ENCODE data around the gene DSE.

The DSE gene

DNA sequence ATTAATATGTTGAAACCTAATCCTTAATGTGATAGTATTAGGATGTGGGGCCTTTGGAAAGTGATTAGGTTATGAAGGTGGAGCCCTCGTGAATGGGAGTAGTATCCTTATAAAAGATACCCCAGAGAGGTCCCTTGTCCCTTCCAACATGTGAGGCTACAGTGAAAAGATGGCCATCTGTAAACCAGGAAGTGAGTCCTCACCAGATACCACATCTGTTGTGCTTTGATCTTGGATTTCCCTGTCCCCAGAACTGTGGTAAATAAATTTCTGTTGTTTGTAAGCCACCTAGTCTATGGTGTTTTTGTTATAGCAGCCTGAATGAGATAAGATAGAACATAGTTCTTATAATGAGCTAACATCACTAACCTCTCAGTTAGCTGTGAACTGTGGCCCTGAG lies 73.8 kb downstream of the DSE start:
- DNase-seq, result no peak
- Histone ChIP-seq H3K36me3 (ENCODE audit: control insufficient read depth in 1 of 2, insufficient read depth in 2 of 2, low read depth in 1 of 2, low read length in 2 of 2) (no peaks in the 10 kb centered on the region), H2BK12ac (ENCODE audit: low read length in 2 of 2) (no peak overlapping the region), H3K14ac (ENCODE audit: low read length in 2 of 2) (no peak overlapping the region), H2AK5ac (ENCODE audit: low read length, severe bottlenecking) (no peak overlapping the region), H2AFZ (ENCODE audit: low read depth, low read length) (no peak overlapping the region), H2BK5ac (ENCODE audit: low read depth, low read length, poor library complexity, severe bottlenecking) (no peak overlapping the region), H2BK15ac (ENCODE audit: low read depth, poor library complexity, severe bottlenecking) (no peak overlapping the region), H3K9ac (ENCODE audit: low read length) (no peak overlapping the region), H3K4me2 (ENCODE audit: low read length, poor library complexity, severe bottlenecking) (no peak overlapping the region), H3K4ac (ENCODE audit: low read depth in 1 of 2, low read length in 2 of 2) (no peak overlapping the region), H4K91ac (ENCODE audit: low read length) (no peak overlapping the region), H3K4me1 (ENCODE audit: control insufficient read depth, insufficient read depth, low read depth, low read length) (peaks cover 5% of the 10 kb centered on the region), H3K4me3 (ENCODE audit: insufficient read depth in 1 of 2, low read depth in 1 of 2, low read length in 2 of 2) (no peak overlapping the region), H3K27me3 (ENCODE audit: control insufficient read depth in 1 of 2, insufficient read depth in 1 of 2, low read length in 2 of 2) (no peaks in the 10 kb centered on the region), H3K23ac (ENCODE audit: low read length in 2 of 2) (no peak overlapping the region), H3K79me1 (replicated peaks; ENCODE audit: low read length, poor library complexity, severe bottlenecking) (peaks cover 8% of the 10 kb centered on the region), H3K18ac (ENCODE audit: low read depth in 1 of 2, low read length in 2 of 2) (no peak overlapping the region), H3K9me3 (ENCODE audit: control insufficient read depth, low read length) (no peaks in the 10 kb centered on the region), H3K27ac (ENCODE audit: low read length, poor library complexity, severe bottlenecking) (no peak overlapping the region), H4K8ac (ENCODE audit: low read length) (no peak overlapping the region), H2BK120ac (ENCODE audit: low read depth, low read length) (no peak overlapping the region)
- WGBS, result 80% methylated on average over 1 of the region's 1 CpG

DNA sequence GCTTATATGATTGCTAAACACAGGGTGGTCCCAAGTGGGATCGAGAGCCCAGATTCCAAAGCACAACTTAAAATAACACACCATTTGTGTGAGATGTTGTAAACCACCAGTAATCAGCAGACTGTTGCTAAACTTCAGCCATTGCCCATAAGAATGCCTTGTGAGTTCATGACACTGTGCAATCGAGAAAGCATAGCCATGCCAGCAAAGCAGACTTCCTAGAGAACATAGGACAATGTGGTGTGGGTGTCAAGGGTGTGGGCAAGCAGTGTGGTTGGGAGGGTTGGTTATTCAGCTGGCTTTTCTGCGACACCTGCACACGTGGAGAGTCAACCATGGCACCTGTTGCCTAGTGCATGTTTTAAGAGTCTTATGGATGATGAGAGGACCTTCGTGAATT lies 74.4 kb downstream of the DSE start:
- Histone ChIP-seq H3K36me3 (ENCODE audit: control insufficient read depth in 1 of 2, insufficient read depth in 2 of 2, low read depth in 1 of 2, low read length in 2 of 2) (no peaks in the 10 kb centered on the region), H3K4me3 (ENCODE audit: insufficient read depth in 1 of 2, low read depth in 1 of 2, low read length in 2 of 2) (no peak overlapping the region), H2BK5ac (ENCODE audit: low read depth, low read length, poor library complexity, severe bottlenecking) (no peak overlapping the region), H4K8ac (ENCODE audit: low read length) (no peak overlapping the region), H3K9me3 (ENCODE audit: control insufficient read depth, low read length) (no peaks in the 10 kb centered on the region), H3K23ac (ENCODE audit: low read length in 2 of 2) (no peak overlapping the region), H4K91ac (ENCODE audit: low read length) (no peak overlapping the region), H3K79me1 (replicated peaks; ENCODE audit: low read length, poor library complexity, severe bottlenecking) (peaks cover 8% of the 10 kb centered on the region), H2AFZ (ENCODE audit: low read depth, low read length) (no peak overlapping the region), H3K27ac (ENCODE audit: low read length, poor library complexity, severe bottlenecking) (no peak overlapping the region), H2BK15ac (ENCODE audit: low read depth, poor library complexity, severe bottlenecking) (no peak overlapping the region), H3K14ac (ENCODE audit: low read length in 2 of 2) (no peak overlapping the region), H3K4me2 (ENCODE audit: low read length, poor library complexity, severe bottlenecking) (no peak overlapping the region), H2BK120ac (ENCODE audit: low read depth, low read length) (no peak overlapping the region), H3K27me3 (ENCODE audit: control insufficient read depth in 1 of 2, insufficient read depth in 1 of 2, low read length in 2 of 2) (no peaks in the 10 kb centered on the region), H2BK12ac (ENCODE audit: low read length in 2 of 2) (no peak overlapping the region), H2AK5ac (ENCODE audit: low read length, severe bottlenecking) (no peak overlapping the region), H3K18ac (ENCODE audit: low read depth in 1 of 2, low read length in 2 of 2) (no peak overlapping the region), H3K4ac (ENCODE audit: low read depth in 1 of 2, low read length in 2 of 2) (peak overlapping the region in 1 of 2 experiments; percentile 75), H3K9ac (ENCODE audit: low read length) (no peak overlapping the region), H3K4me1 (ENCODE audit: control insufficient read depth, insufficient read depth, low read depth, low read length) (peaks cover 5% of the 10 kb centered on the region)
- DNase-seq, result no peak
- 68% methylated on average over 5 of the region's 5 CpGs for WGBS

DNA sequence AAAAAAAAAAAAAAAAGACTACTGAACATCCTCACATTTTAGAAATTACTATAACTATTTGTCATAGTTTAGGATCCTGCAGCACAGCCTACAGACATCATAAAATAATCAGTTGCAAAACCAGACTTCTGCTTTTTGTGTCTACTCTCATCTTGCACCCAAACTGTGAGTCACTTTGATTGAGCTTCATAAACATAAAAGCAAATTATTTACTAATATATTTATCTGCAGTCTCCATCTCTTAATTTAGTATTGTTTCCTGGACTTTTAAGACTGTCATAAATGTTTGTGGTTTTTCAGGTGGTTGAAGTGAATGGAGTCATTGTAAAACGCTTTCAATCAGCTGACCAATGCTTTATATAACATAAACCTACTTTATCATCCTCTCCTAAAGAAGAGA lies 75.7 kb downstream of the DSE start:
- no peak overlapping the region for H2BK12ac ChIP-seq (ENCODE audit: low read length in 2 of 2)
- DNase-seq, result peak; percentile 29
- no peak overlapping the region for H2AFZ ChIP-seq (ENCODE audit: low read depth, low read length)
- H2BK15ac ChIP-seq (ENCODE audit: low read depth, poor library complexity, severe bottlenecking), result no peak overlapping the region
- H2BK120ac ChIP-seq (ENCODE audit: low read depth, low read length), result no peak overlapping the region
- H2BK5ac ChIP-seq (ENCODE audit: low read depth, low read length, poor library complexity, severe bottlenecking), result no peak overlapping the region
- no peaks in the 10 kb centered on the region for H3K9me3 ChIP-seq (ENCODE audit: control insufficient read depth, low read length)
- no peak overlapping the region for H3K23ac ChIP-seq (ENCODE audit: low read length in 2 of 2)
- no peak overlapping the region for H4K8ac ChIP-seq (ENCODE audit: low read length)
- H3K4me1 ChIP-seq (ENCODE audit: control insufficient read depth, insufficient read depth, low read depth, low read length), result peaks cover 8% of the 10 kb centered on the region
- H3K36me3 ChIP-seq (ENCODE audit: control insufficient read depth in 1 of 2, insufficient read depth in 2 of 2, low read depth in 1 of 2, low read length in 2 of 2), result no peaks in the 10 kb centered on the region
- H3K4me2 ChIP-seq (ENCODE audit: low read length, poor library complexity, severe bottlenecking), result no peak overlapping the region
- H3K27me3 ChIP-seq (ENCODE audit: control insufficient read depth in 1 of 2, insufficient read depth in 1 of 2, low read length in 2 of 2), result no peaks in the 10 kb centered on the region
- no peak overlapping the region for H3K9ac ChIP-seq (ENCODE audit: low read length)
- H2AK5ac ChIP-seq (ENCODE audit: low read length, severe bottlenecking), result no peak overlapping the region
- H3K4ac ChIP-seq (ENCODE audit: low read depth in 1 of 2, low read length in 2 of 2), result no peak overlapping the region
- H3K18ac ChIP-seq (ENCODE audit: low read depth in 1 of 2, low read length in 2 of 2), result no peak overlapping the region
- WGBS, result no CpG with 5 or more reads among the region's 1 CpG
- peaks cover 8% of the 10 kb centered on the region for H3K79me1 ChIP-seq (replicated peaks; ENCODE audit: low read length, poor library complexity, severe bottlenecking)
- no peak overlapping the region for H3K4me3 ChIP-seq (ENCODE audit: insufficient read depth in 1 of 2, low read depth in 1 of 2, low read length in 2 of 2)
- H3K14ac ChIP-seq (ENCODE audit: low read length in 2 of 2), result no peak overlapping the region
- H4K91ac ChIP-seq (ENCODE audit: low read length), result no peak overlapping the region
- H3K27ac ChIP-seq (ENCODE audit: low read length, poor library complexity, severe bottlenecking), result peak overlapping the region; percentile 39

DNA sequence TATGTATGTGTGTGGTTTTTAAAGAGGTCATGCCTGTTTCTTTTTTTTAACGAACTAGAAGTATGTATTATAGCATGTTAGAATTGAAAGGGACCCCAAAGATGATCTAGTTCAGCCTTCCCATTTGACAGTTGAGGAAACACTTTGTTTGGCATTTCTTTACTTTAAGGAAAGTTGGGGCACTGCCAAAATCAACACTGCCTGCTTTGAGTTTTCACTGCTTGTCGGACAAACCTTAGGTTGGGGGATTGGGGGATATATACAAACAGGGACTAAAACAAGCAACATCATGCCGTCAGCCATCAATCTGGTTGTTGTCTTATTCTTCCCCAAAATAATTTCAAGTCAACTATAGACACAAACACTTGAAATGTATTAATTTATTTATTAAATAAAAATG lies 76.3 kb downstream of the DSE start:
- Histone ChIP-seq H2AFZ (ENCODE audit: low read depth, low read length) (no peak overlapping the region), H3K18ac (ENCODE audit: low read depth in 1 of 2, low read length in 2 of 2) (peak overlapping the region in 1 of 2 experiments; percentile 37), H2AK5ac (ENCODE audit: low read length, severe bottlenecking) (no peak overlapping the region), H2BK120ac (ENCODE audit: low read depth, low read length) (no peak overlapping the region), H3K4me1 (ENCODE audit: control insufficient read depth, insufficient read depth, low read depth, low read length) (peaks cover 8% of the 10 kb centered on the region), H3K79me1 (replicated peaks; ENCODE audit: low read length, poor library complexity, severe bottlenecking) (peaks cover 5% of the 10 kb centered on the region), H3K14ac (ENCODE audit: low read length in 2 of 2) (no peak overlapping the region), H2BK5ac (ENCODE audit: low read depth, low read length, poor library complexity, severe bottlenecking) (no peak overlapping the region), H4K91ac (ENCODE audit: low read length) (no peak overlapping the region), H3K23ac (ENCODE audit: low read length in 2 of 2) (no peak overlapping the region), H3K4ac (ENCODE audit: low read depth in 1 of 2, low read length in 2 of 2) (no peak overlapping the region), H3K4me3 (ENCODE audit: insufficient read depth in 1 of 2, low read depth in 1 of 2, low read length in 2 of 2) (no peak overlapping the region), H3K27ac (ENCODE audit: low read length, poor library complexity, severe bottlenecking) (peak overlapping the region; percentile 89), H2BK15ac (ENCODE audit: low read depth, poor library complexity, severe bottlenecking) (no peak overlapping the region), H3K9me3 (ENCODE audit: control insufficient read depth, low read length) (no peaks in the 10 kb centered on the region), H3K36me3 (ENCODE audit: control insufficient read depth in 1 of 2, insufficient read depth in 2 of 2, low read depth in 1 of 2, low read length in 2 of 2) (no peaks in the 10 kb centered on the region), H4K8ac (ENCODE audit: low read length) (no peak overlapping the region), H3K9ac (ENCODE audit: low read length) (peak overlapping the region; percentile 73), H2BK12ac (ENCODE audit: low read length in 2 of 2) (peak overlapping the region in 1 of 2 experiments; percentile 6), H3K4me2 (ENCODE audit: low read length, poor library complexity, severe bottlenecking) (peak overlapping the region; percentile 50), H3K27me3 (ENCODE audit: control insufficient read depth in 1 of 2, insufficient read depth in 1 of 2, low read length in 2 of 2) (no peaks in the 10 kb centered on the region)
- WGBS, result 82% methylated on average over 1 of the region's 3 CpGs
- DNase-seq, result peak; percentile 59

Measured in mesenchymal stem cell (in vitro differentiated cells and primary cell).